T-helper 1 cell treated with Interleukin-12 subunit alpha and Interleukin-12 subunit beta and Interleukin-4 antibody, amounts not matched to agents 30 μg/mL and 1 μg/mL, for 36 hours (primary cell): ENCODE results near the gene IL33.
"Not testable (repeated sequence)": the region's sequence is repeated elsewhere in the genome, so short reads cannot be mapped to it uniquely, and the experiment has no call there.

Experiments
- H3K27ac Mint-ChIP-seq: one replicate; pipeline ENCODE4 v1.8.0; 2021; ENCODE audit warnings: mild to moderate bottlenecking, mixed read lengths
- H3K27me3 Mint-ChIP-seq: one replicate; pipeline ENCODE4 v1.8.0; 2021; ENCODE audit warnings: low read depth, mixed read lengths
- H3K36me3 Mint-ChIP-seq: one replicate; pipeline ENCODE4 v1.8.0; 2021; ENCODE audit warnings: low read depth, mixed read lengths
- H3K4me1 Mint-ChIP-seq: one replicate; pipeline ENCODE4 v1.8.0; 2021; ENCODE audit warnings: low read depth, mixed read lengths
- H3K4me3 Mint-ChIP-seq: one replicate; pipeline ENCODE4 v1.8.0; 2021; ENCODE audit warnings: mild to moderate bottlenecking, moderate library complexity, mixed read lengths
- H3K9me3 Mint-ChIP-seq: one replicate; pipeline ENCODE4 v1.8.0; 2021; ENCODE audit warnings: mixed read lengths

IL33 gene

GRCh38 chr9:6215562-6215961, at the start of gene IL33:
Gene IL33 (plus strand): TSS chr9:6215807. CDS start chr9:6241695, 25,888 bp downstream.
- Mint-ChIP-seq H3K36me3 (no peaks in the 10 kb centered on the region), H3K27ac (no peak within 1 kb of the TSS), H3K27me3 (peaks cover 20% of the 10 kb centered on the region), H3K4me1 (no peaks in the 10 kb centered on the region), H3K4me3 (no peak within 1 kb of the TSS), H3K9me3 (peaks cover 9% of the 10 kb centered on the region)

GRCh38 chr9:6171667-6172066, 43.9 kb upstream of the IL33 start:
- Mint-ChIP-seq H3K4me3 (no peak overlapping the region), H3K9me3 (peaks cover 24% of the 10 kb centered on the region), H3K27ac (no peak overlapping the region), H3K4me1 (no peaks in the 10 kb centered on the region), H3K36me3 (no peaks in the 10 kb centered on the region), H3K27me3 (no peaks in the 10 kb centered on the region)

- H3K4me3 Mint-ChIP-seq, result no peak overlapping the region
- H3K4me1 Mint-ChIP-seq, result no peaks in the 10 kb centered on the region
- peaks cover 26% of the 10 kb centered on the region for H3K9me3 Mint-ChIP-seq
- no peak overlapping the region for H3K27ac Mint-ChIP-seq
- H3K36me3 Mint-ChIP-seq, result no peaks in the 10 kb centered on the region
- no peaks in the 10 kb centered on the region for H3K27me3 Mint-ChIP-seq
These were observed 41.7 kb upstream of the IL33 start for GRCh38 chr9:6173914-6174313.

- not testable (repeated sequence) for H3K27me3 Mint-ChIP-seq, H3K36me3 Mint-ChIP-seq, H3K4me1 Mint-ChIP-seq, H3K27ac Mint-ChIP-seq, H3K4me3 Mint-ChIP-seq, H3K9me3 Mint-ChIP-seq
These were observed 32.9 kb upstream of the IL33 start for GRCh38 chr9:6182549-6183226.

- Mint-ChIP-seq H3K9me3 (no peaks in the 10 kb centered on the region), H3K27ac (no peak overlapping the region), H3K27me3 (peaks cover 10% of the 10 kb centered on the region), H3K4me3 (no peak overlapping the region), H3K36me3 (no peaks in the 10 kb centered on the region), H3K4me1 (peaks cover 7% of the 10 kb centered on the region)
These were observed 32.4 kb upstream of the IL33 start for GRCh38 chr9:6183227-6183551.

GRCh38 chr9:6183627-6184026, 32.0 kb upstream of the IL33 start:
- Mint-ChIP-seq H3K9me3 (no peaks in the 10 kb centered on the region), H3K4me3 (no peak overlapping the region), H3K27me3 (peaks cover 10% of the 10 kb centered on the region), H3K36me3 (no peaks in the 10 kb centered on the region), H3K4me1 (peaks cover 7% of the 10 kb centered on the region), H3K27ac (no peak overlapping the region)

GRCh38 chr9:6184749-6185645, 30.6 kb upstream of the IL33 start:
- peaks cover 7% of the 10 kb centered on the region for H3K4me1 Mint-ChIP-seq
- no peaks in the 10 kb centered on the region for H3K36me3 Mint-ChIP-seq
- no peak overlapping the region for H3K27ac Mint-ChIP-seq
- H3K9me3 Mint-ChIP-seq, result no peaks in the 10 kb centered on the region
- peaks cover 10% of the 10 kb centered on the region for H3K27me3 Mint-ChIP-seq
- H3K4me3 Mint-ChIP-seq, result no peak overlapping the region

- H3K9me3 Mint-ChIP-seq, result no peaks in the 10 kb centered on the region
- H3K4me3 Mint-ChIP-seq, result no peak overlapping the region
- H3K36me3 Mint-ChIP-seq, result no peaks in the 10 kb centered on the region
- H3K27ac Mint-ChIP-seq, result no peak overlapping the region
- H3K27me3 Mint-ChIP-seq, result peaks cover 14% of the 10 kb centered on the region
- H3K4me1 Mint-ChIP-seq, result peaks cover 7% of the 10 kb centered on the region
These were observed 28.9 kb upstream of the IL33 start for GRCh38 chr9:6186691-6187090.

GRCh38 chr9:6187272-6187671, 28.3 kb upstream of the IL33 start:
- peaks cover 14% of the 10 kb centered on the region for H3K27me3 Mint-ChIP-seq
- H3K36me3 Mint-ChIP-seq, result no peaks in the 10 kb centered on the region
- no peaks in the 10 kb centered on the region for H3K9me3 Mint-ChIP-seq
- no peak overlapping the region for H3K4me3 Mint-ChIP-seq
- H3K27ac Mint-ChIP-seq, result no peak overlapping the region
- peaks cover 7% of the 10 kb centered on the region for H3K4me1 Mint-ChIP-seq

- Mint-ChIP-seq H3K4me3 (no peak overlapping the region), H3K36me3 (no peaks in the 10 kb centered on the region), H3K9me3 (no peaks in the 10 kb centered on the region), H3K4me1 (peaks cover 7% of the 10 kb centered on the region), H3K27me3 (peaks cover 18% of the 10 kb centered on the region), H3K27ac (no peak overlapping the region)
These were observed 27.1 kb upstream of the IL33 start for GRCh38 chr9:6188466-6188865.

- no peaks in the 10 kb centered on the region for H3K9me3 Mint-ChIP-seq
- H3K27me3 Mint-ChIP-seq, result peaks cover 21% of the 10 kb centered on the region
- no peak overlapping the region for H3K27ac Mint-ChIP-seq
- H3K36me3 Mint-ChIP-seq, result no peaks in the 10 kb centered on the region
- H3K4me1 Mint-ChIP-seq, result peaks cover 7% of the 10 kb centered on the region
- no peak overlapping the region for H3K4me3 Mint-ChIP-seq
These were observed 26.7 kb upstream of the IL33 start for GRCh38 chr9:6188906-6189305.

- no peaks in the 10 kb centered on the region for H3K36me3 Mint-ChIP-seq
- peaks cover 15% of the 10 kb centered on the region for H3K27me3 Mint-ChIP-seq
- H3K4me1 Mint-ChIP-seq, result no peaks in the 10 kb centered on the region
- H3K9me3 Mint-ChIP-seq, result no peaks in the 10 kb centered on the region
- no peak overlapping the region for H3K4me3 Mint-ChIP-seq
- H3K27ac Mint-ChIP-seq, result no peak overlapping the region
These were observed 20.7 kb upstream of the IL33 start for GRCh38 chr9:6194934-6195333.

GRCh38 chr9:6195714-6196360, 19.8 kb upstream of the IL33 start:
- Mint-ChIP-seq H3K27ac (no peak overlapping the region), H3K4me3 (no peak overlapping the region), H3K4me1 (no peaks in the 10 kb centered on the region), H3K9me3 (no peaks in the 10 kb centered on the region), H3K36me3 (no peaks in the 10 kb centered on the region), H3K27me3 (peaks cover 18% of the 10 kb centered on the region)

- Mint-ChIP-seq H3K27me3 (peaks cover 14% of the 10 kb centered on the region), H3K4me3 (no peak overlapping the region), H3K4me1 (no peaks in the 10 kb centered on the region), H3K36me3 (no peaks in the 10 kb centered on the region), H3K27ac (no peak overlapping the region), H3K9me3 (no peaks in the 10 kb centered on the region)
These were observed 18.3 kb upstream of the IL33 start for GRCh38 chr9:6197330-6197729.

- no peak overlapping the region for H3K27ac Mint-ChIP-seq
- no peaks in the 10 kb centered on the region for H3K36me3 Mint-ChIP-seq
- no peaks in the 10 kb centered on the region for H3K9me3 Mint-ChIP-seq
- no peak overlapping the region for H3K4me3 Mint-ChIP-seq
- peaks cover 12% of the 10 kb centered on the region for H3K27me3 Mint-ChIP-seq
- no peaks in the 10 kb centered on the region for H3K4me1 Mint-ChIP-seq
These were observed 17.4 kb upstream of the IL33 start for GRCh38 chr9:6198251-6198650.
